GM12891 (cell line): ENCODE measurements around the gene KEAP1.
"Not testable (repeated sequence)": the region's sequence is repeated elsewhere in the genome, so short reads cannot be mapped to it uniquely, and the experiment has no call there.

Experiments
- DNase-seq: peaks from one replicate; pipeline ENCODE4 v3.0.0; 2011; ENCODE audit warnings: low spot score; ENCODE audit not compliant: insufficient read length
- FAIRE-seq: peaks from 2 replicates; lab custom pipeline; 2011; peaks lifted over from hg19 to GRCh38; lab: Jason Lieb, UNC
- PAX5 ChIP-seq: IDR thresholded peaks from 2 replicates; pipeline ENCODE4 v1.6.1; 2011; ENCODE audit warnings: low read length, moderate library complexity, mild to moderate bottlenecking; ENCODE audit not compliant: insufficient read depth, severe bottlenecking
- POLR2A ChIP-seq: IDR thresholded peaks from 2 replicates; pipeline ENCODE4 v1.6.1; 2011; ENCODE audit warnings: low read depth, low read length, control low read depth
- POLR2AphosphoS5 ChIP-seq: IDR thresholded peaks from 2 replicates; pipeline ENCODE4 v1.6.1; 2011; ENCODE audit warnings: low read depth, low read length, control low read depth
- POU2F2 ChIP-seq: IDR thresholded peaks from 2 replicates; pipeline ENCODE4 v1.6.1; 2011; ENCODE audit warnings: low read depth, mild to moderate bottlenecking, control low read depth, low read length, moderate library complexity
- SPI1 ChIP-seq: IDR thresholded peaks from 2 replicates; pipeline ENCODE4 v1.6.1; 2011; ENCODE audit warnings: low read depth, low read length, control low read depth
- TAF1 ChIP-seq: IDR thresholded peaks from 2 replicates; pipeline ENCODE4 v1.6.1; 2011; ENCODE audit warnings: low read depth, low read length, control low read depth

The KEAP1 gene

GRCh38 chr19:10467104-10467706 lies 36.0 kb downstream of the KEAP1 start:
- no peak for DNase-seq
- TF ChIP-seq TAF1 (no peak), POLR2AphosphoS5 (no peak), PAX5 (no peak)
- FAIRE-seq: no peak

DNA sequence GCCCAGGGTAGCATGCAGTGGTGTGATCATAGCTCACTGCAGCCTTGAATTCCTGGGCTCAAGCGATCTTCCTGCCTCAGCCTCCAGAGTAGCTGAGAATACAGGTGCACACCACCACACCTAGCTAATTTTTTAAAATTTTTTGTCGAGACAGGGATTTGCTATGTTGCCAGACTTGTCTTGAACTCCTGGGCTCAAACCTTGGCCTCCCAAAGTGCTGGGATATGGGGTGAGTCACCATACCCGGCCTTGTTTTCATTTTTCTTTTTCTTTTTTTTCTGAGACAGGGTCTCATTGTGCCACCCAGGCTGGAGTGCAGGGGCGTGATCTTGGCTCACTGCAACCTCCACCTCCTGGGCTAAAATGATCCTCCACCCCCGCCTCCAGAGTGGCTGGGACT lies 38.7 kb downstream of the KEAP1 start:
- FAIRE-seq: no peak
- TF ChIP-seq POLR2AphosphoS5 (no peak), POU2F2 (no peak), TAF1 (no peak), PAX5 (no peak), POLR2A (no peak), SPI1 (no peak)
- DNase-seq: no peak

- DNase-seq (no peak), FAIRE-seq (no peak)
- no peak for TF ChIP-seq SPI1
- TF ChIP-seq POU2F2: no peak
- no peak for TF ChIP-seq POLR2A
- no peak for TF ChIP-seq PAX5
- TF ChIP-seq TAF1: no peak
- no peak for TF ChIP-seq POLR2AphosphoS5
These were observed 40.6 kb downstream of the KEAP1 start for GRCh38 chr19:10462557-10462956.

DNA sequence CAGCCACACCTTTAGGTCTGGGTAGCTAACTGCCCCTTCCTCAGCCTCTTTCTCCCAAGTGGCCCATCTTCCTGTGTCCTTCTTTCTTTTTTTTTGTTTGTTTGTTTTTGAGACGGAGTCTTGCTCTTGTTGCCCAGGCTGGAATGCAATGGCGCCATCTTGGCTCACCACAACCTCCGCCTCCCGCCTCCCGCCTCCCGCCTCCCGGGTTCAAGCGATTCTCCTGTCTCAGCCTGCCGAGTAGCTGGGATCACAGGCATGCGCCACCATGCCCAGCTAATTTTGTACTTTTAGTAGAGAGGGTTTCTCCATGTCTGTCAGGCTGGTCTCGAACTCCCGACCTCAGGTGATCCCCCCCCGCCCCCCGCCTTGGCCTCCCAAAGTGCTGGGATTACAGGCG lies 41.1 kb downstream of the KEAP1 start:
- not testable (repeated sequence) for DNase-seq, FAIRE-seq

- FAIRE-seq: peak; percentile 84
- peak; percentile 99 for DNase-seq
- TF ChIP-seq PAX5 (no peak), SPI1 (peak; percentile 36; the same call in 1 of the 2 replicates)
These were observed 41.9 kb downstream of the KEAP1 start for GRCh38 chr19:10461047-10461949.

GRCh38 chr19:10460714-10461046 lies 42.5 kb downstream of the KEAP1 start:
- DNase-seq: no peak
- TF ChIP-seq TAF1: no peak
- no peak for TF ChIP-seq POLR2A
- TF ChIP-seq PAX5: no peak
- no peak for TF ChIP-seq POU2F2
- no peak for TF ChIP-seq SPI1
- TF ChIP-seq POLR2AphosphoS5: no peak
- no peak for FAIRE-seq

- FAIRE-seq, DNase-seq: not testable (repeated sequence)
These were observed 44.4 kb downstream of the KEAP1 start for GRCh38 chr19:10458733-10459132.

DNA sequence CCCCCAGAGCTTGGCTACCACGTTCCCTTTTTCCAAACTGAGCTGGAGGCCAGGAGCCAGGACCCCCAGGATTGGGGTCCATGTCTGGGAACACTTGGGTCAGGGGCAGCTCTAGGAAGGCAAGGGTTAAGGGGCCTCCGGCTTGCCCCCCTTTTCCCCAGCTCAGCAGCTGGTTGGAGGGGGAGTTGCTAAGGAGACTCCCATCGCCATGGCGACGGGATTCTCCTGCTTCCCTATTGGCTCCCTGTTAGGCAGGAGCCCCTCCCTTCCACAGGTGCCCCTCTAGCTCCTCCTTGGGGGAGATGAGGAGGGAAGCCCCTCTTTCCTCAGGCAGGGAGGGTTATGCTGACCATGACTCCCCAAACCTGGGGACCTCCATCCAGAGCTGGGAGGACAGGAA lies 48.9 kb downstream of the KEAP1 start:
- no peak for FAIRE-seq
- DNase-seq: peak; percentile 43
- no peak for TF ChIP-seq SPI1
- no peak for TF ChIP-seq POLR2AphosphoS5
- TF ChIP-seq PAX5: no peak
- TF ChIP-seq POLR2A: no peak
- no peak for TF ChIP-seq TAF1
- TF ChIP-seq POU2F2: no peak

DNA sequence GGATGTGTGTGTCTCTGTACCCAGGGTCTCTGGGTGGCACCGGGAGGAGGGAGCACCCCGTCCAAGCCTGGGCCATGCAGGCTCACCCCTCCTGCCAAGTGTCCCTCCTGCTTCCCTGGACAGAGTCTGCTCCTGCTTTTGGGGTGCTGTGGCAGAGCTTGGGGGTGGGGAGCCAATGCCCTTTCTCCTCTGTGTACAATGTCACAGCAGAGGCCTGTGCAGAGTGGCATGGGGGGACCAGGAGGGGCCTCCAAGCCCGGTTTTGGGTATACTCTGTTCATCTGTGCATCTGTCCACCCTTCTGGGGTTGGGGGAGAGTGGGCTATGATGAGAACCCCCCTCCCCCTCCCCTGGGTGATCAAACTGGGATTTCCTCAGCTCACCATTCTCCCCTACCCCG lies 49.3 kb downstream of the KEAP1 start:
- TF ChIP-seq SPI1 (no peak), POLR2AphosphoS5 (no peak), POLR2A (no peak), POU2F2 (no peak), TAF1 (no peak), PAX5 (no peak)
- DNase-seq (no peak), FAIRE-seq (no peak)

- FAIRE-seq (no peak), DNase-seq (no peak)
- TF ChIP-seq POLR2A: no peak
- TF ChIP-seq SPI1: no peak
- TF ChIP-seq TAF1: no peak
- no peak for TF ChIP-seq PAX5
- TF ChIP-seq POLR2AphosphoS5: no peak
- no peak for TF ChIP-seq POU2F2
These were observed 50.2 kb downstream of the KEAP1 start for GRCh38 chr19:10452726-10453618.
